ENCODE measurements around the gene UNK.

The UNK gene

DNA sequence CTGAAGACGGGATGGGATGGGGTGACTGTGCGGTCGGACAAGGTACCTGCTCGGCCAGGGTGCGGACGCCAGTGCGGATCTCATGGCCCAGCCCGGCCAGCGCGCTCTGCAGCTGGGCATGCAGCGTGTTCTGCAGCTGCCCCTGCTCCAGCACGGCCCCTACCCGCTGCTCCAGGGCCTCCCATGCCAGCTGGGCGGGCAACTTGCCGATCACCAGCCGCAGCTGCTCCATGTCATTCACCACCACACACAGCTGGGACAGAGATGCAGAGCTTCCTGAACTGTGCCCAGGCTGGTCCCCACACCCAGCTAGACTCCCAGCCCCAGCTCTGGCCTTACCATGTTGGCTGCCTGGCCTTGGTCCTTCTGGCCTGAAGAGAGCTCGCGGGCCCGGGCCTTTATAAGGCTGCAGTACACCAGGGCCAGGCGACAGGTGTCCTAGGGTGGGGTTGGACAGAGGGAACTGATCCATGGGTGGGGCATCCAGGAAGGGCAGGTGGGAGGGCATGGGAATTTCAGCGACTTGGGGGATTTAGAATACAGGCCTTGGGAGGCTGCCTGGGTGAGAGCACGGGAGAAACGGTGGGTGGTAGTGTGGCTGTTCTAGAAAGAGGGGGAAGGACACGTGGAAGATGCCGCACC, 49.8 kb downstream of the UNK start:
- no peaks in the 10 kb centered on the region for H3K27me3 Mint-ChIP-seq (ENCODE audit: low read depth)
- no peaks in the 10 kb centered on the region for H3K9me3 Mint-ChIP-seq
- H3K27ac Mint-ChIP-seq, result peak overlapping the region in 1 of 3 experiments; percentile 17
- H3K4me1 Mint-ChIP-seq, result peaks cover 18% of the 10 kb centered on the region
- no peaks in the 10 kb centered on the region for H3K36me3 Mint-ChIP-seq (ENCODE audit: low read depth)
- TF ChIP-seq CTCF (IDR thresholded peaks at IDR 0.05; ENCODE audit: unreplicated experiment in 3 of 3), result no peak
- no peak overlapping the region for H3K4me3 Mint-ChIP-seq

DNA sequence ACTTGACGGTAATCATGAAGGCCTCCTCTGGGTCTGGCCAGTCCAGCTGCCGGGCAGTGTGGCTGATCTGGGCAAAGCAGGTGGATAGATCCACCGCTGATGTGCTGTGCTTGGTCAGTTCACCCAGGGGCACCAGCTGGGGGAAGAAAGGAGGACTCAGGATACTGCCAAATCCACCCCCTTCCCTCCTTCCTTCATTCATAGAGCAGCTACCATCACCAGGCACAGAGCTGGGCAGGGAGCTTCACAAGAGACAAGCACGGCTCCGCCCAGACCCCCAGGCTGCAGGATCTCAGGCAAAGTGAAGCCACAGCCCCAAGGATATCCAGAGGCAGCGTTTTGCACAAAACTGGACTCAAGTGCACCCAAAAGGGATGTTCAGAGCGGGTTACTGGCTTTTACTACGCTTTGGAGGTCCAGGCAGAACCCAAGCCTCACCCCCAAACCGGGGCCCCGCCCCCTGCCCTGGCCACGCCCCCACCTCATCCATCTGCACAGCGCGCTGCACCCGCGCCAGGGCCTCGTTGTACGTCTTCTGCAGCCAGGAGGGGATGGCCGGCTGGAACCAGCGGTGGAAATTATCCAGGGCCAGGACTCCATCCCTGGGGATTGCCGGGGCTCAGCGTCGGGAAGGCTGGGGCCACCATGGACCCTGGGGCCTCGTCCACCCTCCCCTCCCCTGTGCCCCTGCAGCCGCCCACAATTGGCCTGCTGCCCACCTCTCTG, 50.5 kb downstream of the UNK start:
- no peak for TF ChIP-seq CTCF (IDR thresholded peaks at IDR 0.05; ENCODE audit: unreplicated experiment in 3 of 3)
- Mint-ChIP-seq H3K4me3 (no peak overlapping the region), H3K9me3 (no peaks in the 10 kb centered on the region), H3K27ac (peak overlapping the region in 1 of 3 experiments; percentile 17), H3K4me1 (peaks cover 18% of the 10 kb centered on the region), H3K36me3 (ENCODE audit: low read depth) (no peaks in the 10 kb centered on the region), H3K27me3 (ENCODE audit: low read depth) (no peaks in the 10 kb centered on the region)

GRCh38 chr17:75835654-75835987, 51.0 kb downstream of the UNK start:
- H3K9me3 Mint-ChIP-seq, result no peaks in the 10 kb centered on the region
- no peaks in the 10 kb centered on the region for H3K27me3 Mint-ChIP-seq (ENCODE audit: low read depth)
- H3K4me1 Mint-ChIP-seq, result peaks cover 18% of the 10 kb centered on the region
- TF ChIP-seq CTCF (IDR thresholded peaks at IDR 0.05; ENCODE audit: unreplicated experiment in 3 of 3), result no peak
- no peaks in the 10 kb centered on the region for H3K36me3 Mint-ChIP-seq (ENCODE audit: low read depth)
- no peak overlapping the region for H3K27ac Mint-ChIP-seq
- H3K4me3 Mint-ChIP-seq, result no peak overlapping the region

- no peaks in the 10 kb centered on the region for H3K9me3 Mint-ChIP-seq
- peaks cover 18% of the 10 kb centered on the region for H3K4me1 Mint-ChIP-seq
- H3K27ac Mint-ChIP-seq, result no peak overlapping the region
- no peaks in the 10 kb centered on the region for H3K27me3 Mint-ChIP-seq (ENCODE audit: low read depth)
- H3K4me3 Mint-ChIP-seq, result no peak overlapping the region
- no peaks in the 10 kb centered on the region for H3K36me3 Mint-ChIP-seq (ENCODE audit: low read depth)
- no peak for TF ChIP-seq CTCF (IDR thresholded peaks at IDR 0.05; ENCODE audit: unreplicated experiment in 3 of 3)
Observed at GRCh38 chr17:75836605-75837004, 52.0 kb downstream of the UNK start.

- no peaks in the 10 kb centered on the region for H3K27me3 Mint-ChIP-seq (ENCODE audit: low read depth)
- H3K4me1 Mint-ChIP-seq, result peaks cover 12% of the 10 kb centered on the region
Observed at GRCh38 chr17:75837899-75838298, 53.3 kb downstream of the UNK start.

More at GRCh38 chr17:75837899-75838298, 53.3 kb downstream of the UNK start:
- TF ChIP-seq CTCF (IDR thresholded peaks at IDR 0.05; ENCODE audit: unreplicated experiment in 3 of 3), result no peak
- Mint-ChIP-seq H3K4me3 (no peak overlapping the region), H3K9me3 (no peaks in the 10 kb centered on the region), H3K36me3 (ENCODE audit: low read depth) (no peaks in the 10 kb centered on the region), H3K27ac (no peak overlapping the region)

Data from nephron (organoid).